ENCODE data around the gene ARL4A. TPM values are rescaled to one million over a fixed set of nuclear protein-coding genes. Genes with fewer than 3 reads are reported as not detected.

The ARL4A gene
- total and polyA plus RNA-seq, 2 of the 8 experiments (the other 6 are each of a cell fraction or from before 2014, with no cell fraction given), result 14.5 to 29.2 TPM

- TF ChIP-seq PHF8 (conservative IDR thresholded peaks at IDR 0.05; ENCODE audit: low read depth, low read length) (no peak), SIX5 (IDR thresholded peaks at IDR 0.05; ENCODE audit: low read depth, low read length) (no peak), CEBPB (IDR thresholded peaks at IDR 0.05; ENCODE audit: low read depth, low read length) (no peak)
Measured at GRCh38 chr7:12661581-12661980, 25.9 kb upstream of the ARL4A start (continued).

Measured in H1 (cell line).